Mesendoderm (in vitro differentiated cells): ENCODE results near the gene PCDHGA9.
"Not testable (repeated sequence)": the region's sequence is repeated elsewhere in the genome, so short reads cannot be mapped to it uniquely, and the experiment has no call there.

Experiments
- DNase-seq: peaks from one replicate; pipeline ENCODE4 v3.0.0; 2013
- H2AK5ac ChIP-seq: 2 replicates; pipeline ENCODE4 v1.6.1; 2013; ENCODE audit warnings: low read length, inconsistent platforms
- H2BK120ac ChIP-seq: 2 replicates; pipeline ENCODE4 v1.6.1; 2013; ENCODE audit warnings: low read depth, mild to moderate bottlenecking, low read length, moderate library complexity, mixed read lengths
- H2BK15ac ChIP-seq: replicated peaks from 2 replicates; pipeline ENCODE4 v1.6.1; 2013; ENCODE audit warnings: low read depth, mild to moderate bottlenecking, moderate library complexity
- H2BK5ac ChIP-seq: 2 replicates; pipeline ENCODE4 v1.6.1; 2013; ENCODE audit warnings: low read length, inconsistent platforms
- H3K18ac ChIP-seq: 2 replicates; pipeline ENCODE4 v1.6.1; 2013; ENCODE audit warnings: mild to moderate bottlenecking, low read length, mixed read lengths
- H3K23ac ChIP-seq: one replicate; pipeline ENCODE4 v1.6.1; 2013; ENCODE audit warnings: low read length
- H3K27ac ChIP-seq: 2 replicates; pipeline ENCODE4 v1.5.1; 2013; ENCODE audit warnings: low read depth, mild to moderate bottlenecking, inconsistent platforms, low read length, moderate library complexity
- H3K27me3 ChIP-seq: 2 replicates; pipeline ENCODE4 v1.6.1; 2013; ENCODE audit warnings: low read length, control low read depth, mild to moderate bottlenecking, inconsistent platforms; ENCODE audit not compliant: insufficient read depth, poor library complexity
- H3K36me3 ChIP-seq: 2 replicates; pipeline ENCODE4 v1.6.1; 2013; ENCODE audit warnings: low read length, inconsistent platforms; ENCODE audit not compliant: control insufficient read depth, insufficient read depth
- H3K4ac ChIP-seq: one replicate; pipeline ENCODE4 v1.6.1; 2013; ENCODE audit warnings: low read depth, mild to moderate bottlenecking, low read length, moderate library complexity
- H3K4me1 ChIP-seq: 2 replicates; pipeline ENCODE4 v1.6.1; 2013; ENCODE audit warnings: low read depth, low read length, inconsistent platforms; ENCODE audit not compliant: control insufficient read depth
- H3K4me2 ChIP-seq: 2 replicates; pipeline ENCODE4 v1.6.1; 2013; ENCODE audit warnings: low read length
- H3K4me3 ChIP-seq: 2 replicates; pipeline ENCODE4 v1.5.1; 2013; ENCODE audit warnings: mild to moderate bottlenecking, low read length
- H3K56ac ChIP-seq: one replicate; pipeline ENCODE4 v1.6.1; 2013; ENCODE audit warnings: low read length
- H3K79me1 ChIP-seq: 2 replicates; pipeline ENCODE4 v1.6.1; 2013; ENCODE audit warnings: low read length, inconsistent platforms
- H3K79me2 ChIP-seq: 2 replicates; pipeline ENCODE4 v1.6.1; 2013; ENCODE audit warnings: mild to moderate bottlenecking, low read length; ENCODE audit not compliant: control insufficient read depth, insufficient read depth
- H3K9ac ChIP-seq: 2 replicates; pipeline ENCODE4 v1.6.1; 2013; ENCODE audit warnings: low read length, inconsistent platforms
- H4K5ac ChIP-seq: one replicate; pipeline ENCODE4 v1.6.1; 2013; ENCODE audit warnings: low read length
- H4K8ac ChIP-seq: one replicate; pipeline ENCODE4 v1.6.1; 2013; ENCODE audit warnings: low read depth, mild to moderate bottlenecking, control low read depth, low read length, moderate library complexity
- whole genome bisulfite sequencing: extraction: QIAGEN DNeasy Blood & Tissue Kit; methylation state at CpG from one replicate; pipeline ENCODE4 v1.1.7; 2013; ENCODE audit warnings: low lambda C conversion rate, missing lambda C conversion rate; ENCODE audit not compliant: insufficient coverage; ENCODE audit errors: extremely low coverage; 5-methylcytosine and 5-hydroxymethylcytosine counted together

PCDHGA9 gene

DNA sequence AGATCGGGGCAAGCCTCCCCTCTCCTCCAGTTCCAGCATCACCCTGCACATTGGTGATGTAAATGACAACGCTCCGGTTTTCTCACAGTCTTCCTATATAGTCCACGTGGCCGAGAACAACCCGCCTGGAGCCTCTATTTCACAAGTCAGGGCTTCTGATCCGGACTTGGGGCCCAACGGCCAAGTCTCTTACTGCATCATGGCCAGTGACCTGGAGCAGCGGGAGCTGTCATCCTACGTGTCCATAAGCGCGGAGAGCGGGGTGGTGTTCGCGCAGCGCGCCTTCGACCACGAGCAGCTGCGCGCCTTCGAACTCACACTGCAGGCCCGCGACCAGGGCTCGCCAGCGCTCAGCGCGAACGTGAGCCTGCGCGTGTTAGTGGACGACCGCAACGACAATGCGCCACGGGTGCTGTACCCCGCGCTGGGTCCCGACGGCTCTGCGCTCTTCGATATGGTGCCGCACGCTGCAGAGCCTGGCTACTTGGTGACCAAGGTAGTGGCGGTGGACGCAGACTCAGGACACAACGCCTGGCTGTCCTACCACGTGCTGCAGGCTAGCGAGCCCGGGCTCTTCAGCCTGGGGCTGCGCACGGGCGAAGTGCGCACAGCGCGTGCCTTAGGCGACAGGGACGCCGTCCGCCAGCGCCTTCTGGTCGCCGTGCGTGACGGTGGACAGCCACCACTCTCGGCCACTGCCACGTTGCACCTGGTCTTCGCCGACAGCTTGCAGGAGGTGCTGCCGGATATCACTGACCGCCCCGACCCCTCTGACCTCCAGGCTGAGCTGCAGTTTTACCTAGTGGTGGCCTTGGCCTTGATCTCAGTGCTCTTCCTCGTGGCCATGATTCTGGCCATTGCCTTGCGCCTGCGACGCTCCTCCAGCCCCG is 13.2 kb upstream of the PCDHGA9 start:
- no peak overlapping the region for H3K27ac ChIP-seq
- WGBS = no CpG with 5 or more reads among the region's 77 CpGs
- no peak overlapping the region for H4K8ac ChIP-seq
- H2AK5ac ChIP-seq = no peak overlapping the region
- no peaks in the 10 kb centered on the region for H3K79me1 ChIP-seq
- H3K4me3 ChIP-seq = no peak overlapping the region
- DNase-seq = no peak
- H3K56ac ChIP-seq = no peak overlapping the region
- H3K79me2 ChIP-seq = no peaks in the 10 kb centered on the region
- no peaks in the 10 kb centered on the region for H3K36me3 ChIP-seq
- H3K27me3 ChIP-seq = no peaks in the 10 kb centered on the region
- no peak overlapping the region for H3K23ac ChIP-seq
- no peak overlapping the region for H3K4ac ChIP-seq
- no peak overlapping the region for H3K18ac ChIP-seq
- H4K5ac ChIP-seq = no peak overlapping the region
- no peak overlapping the region for H2BK120ac ChIP-seq
- H2BK15ac ChIP-seq = no peak overlapping the region
- H2BK5ac ChIP-seq = no peak overlapping the region
- no peak overlapping the region for H3K4me2 ChIP-seq
- no peak overlapping the region for H3K9ac ChIP-seq
- no peaks in the 10 kb centered on the region for H3K4me1 ChIP-seq

DNA sequence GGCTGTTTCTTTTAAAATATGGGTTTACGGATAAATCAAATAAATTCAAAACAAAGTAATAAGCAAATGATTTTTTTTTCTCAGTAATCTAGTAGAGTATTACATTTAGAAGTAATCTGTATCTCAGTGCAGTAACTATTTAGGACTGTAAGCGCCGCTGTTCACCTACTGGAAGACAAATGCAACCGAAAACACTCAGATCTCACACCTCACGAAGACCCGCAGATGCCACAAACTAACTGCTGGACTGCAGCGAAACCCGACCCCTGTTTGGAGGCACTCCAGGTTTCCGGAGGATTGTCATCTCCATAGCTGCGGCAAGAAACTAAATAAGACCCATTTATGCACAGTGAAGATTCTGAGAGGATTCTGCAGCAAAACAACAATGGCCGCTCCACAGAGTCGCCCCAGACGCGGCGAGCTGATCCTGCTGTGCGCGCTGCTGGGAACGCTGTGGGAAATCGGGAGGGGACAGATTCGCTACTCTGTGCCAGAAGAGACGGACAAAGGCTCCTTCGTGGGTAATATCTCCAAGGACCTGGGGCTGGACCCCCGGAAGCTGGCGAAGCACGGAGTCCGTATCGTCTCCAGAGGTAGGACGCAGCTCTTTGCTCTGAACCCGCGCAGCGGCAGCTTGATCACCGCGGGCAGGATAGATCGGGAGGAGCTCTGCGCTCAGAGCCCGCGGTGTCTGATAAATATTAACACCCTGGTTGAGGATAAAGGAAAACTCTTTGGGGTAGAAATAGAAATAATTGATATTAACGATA is 10.0 kb upstream of the PCDHGA9 start, which contains the start of gene PCDHGA8:
Gene PCDHGA8, plus strand, starts transcription at position 205 of the 770 bp plus-strand sequence. Its CDS starts 181 bp downstream, at position 386.
- Histone ChIP-seq H3K23ac (no peak within 1 kb of the TSS), H3K27me3 (no peaks in the 10 kb centered on the region), H2BK15ac (no peak within 1 kb of the TSS), H4K5ac (no peak within 1 kb of the TSS), H3K9ac (no peak within 1 kb of the TSS), H3K27ac (no peak within 1 kb of the TSS), H3K18ac (no peak within 1 kb of the TSS), H3K36me3 (no peaks in the 10 kb centered on the region), H4K8ac (no peak within 1 kb of the TSS), H3K4me1 (no peaks in the 10 kb centered on the region), H2BK5ac (no peak within 1 kb of the TSS), H3K79me2 (no peaks in the 10 kb centered on the region), H3K56ac (no peak within 1 kb of the TSS), H3K4me2 (no peak within 1 kb of the TSS), H3K4me3 (no peak within 1 kb of the TSS), H2BK120ac (no peak within 1 kb of the TSS), H3K4ac (no peak within 1 kb of the TSS), H3K79me1 (no peaks in the 10 kb centered on the region), H2AK5ac (no peak within 1 kb of the TSS)
- no peak for DNase-seq
- 100% methylated on average over 1 of the region's 38 CpGs for WGBS

DNA sequence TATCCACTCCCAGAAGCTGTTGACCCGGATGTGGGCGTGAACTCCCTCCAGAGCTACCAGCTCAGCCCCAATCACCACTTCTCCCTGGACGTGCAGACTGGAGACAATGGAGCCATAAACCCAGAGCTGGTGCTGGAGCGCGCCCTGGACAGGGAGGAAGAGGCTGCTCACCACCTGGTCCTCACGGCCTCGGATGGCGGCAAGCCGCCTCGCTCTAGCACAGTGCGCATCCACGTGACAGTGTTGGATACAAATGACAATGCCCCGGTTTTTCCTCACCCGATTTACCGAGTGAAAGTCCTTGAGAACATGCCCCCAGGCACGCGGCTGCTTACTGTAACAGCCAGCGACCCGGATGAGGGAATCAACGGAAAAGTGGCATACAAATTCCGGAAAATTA is 9.3 kb upstream of the PCDHGA9 start:
- no peak for DNase-seq
- H3K79me1 ChIP-seq = no peaks in the 10 kb centered on the region
- H2BK5ac ChIP-seq = no peak overlapping the region
- H3K56ac ChIP-seq = no peak overlapping the region
- no peak overlapping the region for H4K8ac ChIP-seq
- H3K18ac ChIP-seq = no peak overlapping the region
- no peak overlapping the region for H3K9ac ChIP-seq
- no CpG with 5 or more reads among the region's 21 CpGs for WGBS
- H2BK15ac ChIP-seq = no peak overlapping the region
- no peak overlapping the region for H3K4me2 ChIP-seq
- H3K4me3 ChIP-seq = no peak overlapping the region
- no peak overlapping the region for H3K23ac ChIP-seq
- H2BK120ac ChIP-seq = no peak overlapping the region
- H2AK5ac ChIP-seq = no peak overlapping the region
- no peak overlapping the region for H4K5ac ChIP-seq
- no peaks in the 10 kb centered on the region for H3K4me1 ChIP-seq
- H3K36me3 ChIP-seq = no peaks in the 10 kb centered on the region
- H3K4ac ChIP-seq = no peak overlapping the region
- H3K27me3 ChIP-seq = no peaks in the 10 kb centered on the region
- H3K27ac ChIP-seq = no peak overlapping the region
- no peaks in the 10 kb centered on the region for H3K79me2 ChIP-seq

GRCh38 chr5:141394401-141395187 is 8.0 kb upstream of the PCDHGA9 start:
- not testable (repeated sequence) for H2BK15ac ChIP-seq, H3K56ac ChIP-seq, H3K23ac ChIP-seq, H3K79me1 ChIP-seq, H2AK5ac ChIP-seq, H3K9ac ChIP-seq, H3K27me3 ChIP-seq, H3K4me3 ChIP-seq, H4K5ac ChIP-seq, H3K4ac ChIP-seq, H3K27ac ChIP-seq, H3K4me2 ChIP-seq, H4K8ac ChIP-seq, H2BK5ac ChIP-seq, DNase-seq, H3K18ac ChIP-seq, H3K36me3 ChIP-seq, H2BK120ac ChIP-seq, H3K4me1 ChIP-seq, H3K79me2 ChIP-seq
- no CpG with 5 or more reads among the region's 53 CpGs for WGBS

DNA sequence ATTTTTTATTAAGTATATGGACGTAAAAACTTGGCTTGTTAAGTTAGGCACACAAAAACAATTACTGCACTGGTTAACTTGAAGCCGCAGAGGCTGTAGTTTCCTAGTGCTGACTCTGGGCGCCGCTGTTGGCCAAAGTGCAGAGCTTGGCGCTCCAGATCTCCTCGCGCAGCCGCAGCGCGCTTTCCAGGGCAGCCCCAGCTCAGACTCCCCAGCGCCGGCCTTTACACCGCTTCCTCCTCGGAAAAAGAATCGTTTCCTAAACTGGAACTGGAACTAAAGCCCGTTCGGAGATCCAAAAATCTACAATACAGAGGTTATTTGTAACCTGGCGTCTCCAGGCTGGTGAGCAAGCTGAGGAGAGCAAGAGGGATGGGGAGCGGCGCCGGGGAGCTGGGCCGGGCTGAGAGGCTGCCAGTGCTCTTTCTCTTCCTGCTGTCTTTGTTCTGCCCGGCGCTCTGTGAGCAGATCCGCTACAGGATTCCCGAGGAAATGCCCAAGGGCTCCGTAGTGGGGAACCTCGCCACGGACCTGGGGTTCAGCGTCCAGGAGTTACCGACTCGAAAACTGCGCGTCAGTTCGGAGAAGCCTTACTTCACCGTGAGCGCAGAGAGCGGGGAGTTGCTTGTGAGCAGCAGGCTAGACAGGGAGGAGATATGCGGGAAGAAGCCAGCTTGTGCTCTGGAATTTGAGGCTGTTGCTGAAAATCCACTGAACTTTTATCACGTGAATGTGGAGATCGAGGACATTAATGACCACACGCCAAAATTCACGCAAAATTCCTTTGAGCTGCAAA is 4.6 kb upstream of the PCDHGA9 start, which contains the start of gene PCDHGB5:
Gene PCDHGB5, plus strand, starts transcription at position 192 of the 796 bp plus-strand sequence. Its CDS starts 181 bp downstream, at position 373.
- not testable (repeated sequence) for H2BK120ac ChIP-seq, H3K4ac ChIP-seq, H3K23ac ChIP-seq, H3K9ac ChIP-seq, H3K4me3 ChIP-seq, H4K5ac ChIP-seq, H3K27me3 ChIP-seq, H3K18ac ChIP-seq, H3K36me3 ChIP-seq, H4K8ac ChIP-seq, H2BK15ac ChIP-seq, H2AK5ac ChIP-seq, H3K56ac ChIP-seq, H3K27ac ChIP-seq, H3K79me2 ChIP-seq, DNase-seq, H3K4me2 ChIP-seq, H3K79me1 ChIP-seq, H3K4me1 ChIP-seq, H2BK5ac ChIP-seq
- WGBS = 100% methylated on average over 1 of the region's 43 CpGs
